ENCODE measurements around the gene SHISAL2B.

- no peak for TF ChIP-seq EZH2 (IDR thresholded peaks at IDR 0.05)
- no peak for TF ChIP-seq POLR2AphosphoS5 (IDR thresholded peaks at IDR 0.05; ENCODE audit: borderline replicate concordance, low read depth, low read length)
- TF ChIP-seq FOXP2 (optimal IDR thresholded peaks at IDR 0.05; ENCODE audit: control extremely low read depth, extremely low read length, insufficient read depth) = no peak
Measured at GRCh38 chr5:64763948-64764503, 73.7 kb downstream of the SHISAL2B start.

All from SK-N-MC (cell line).